Body of pancreas (tissue), 4 donors: ENCODE data around the gene ELAPOR1. TPM values are rescaled to one million over a fixed set of nuclear protein-coding genes. Genes with fewer than 3 reads are reported as not detected.
A peak's percentile ranks its signal among the peaks of the same experiment; 100 is the strongest.

Experiments
- ATAC-seq: fragments of 150-250 bp; one replicate; pipeline ENCODE4 v1.9.1; 2016
- DNase-seq, 4 donors: peaks; one replicate each; pipeline ENCODE4 v3.0.0-alpha.2; 2019
- H3K27ac ChIP-seq, 4 donors: fragments of 200-600 bp; sonication (generic); 1 replicate in 3 of 4; 2 replicates in 1 of 4; pipeline versions ENCODE4 v1.5.1 to v1.6.1; 2016 to 2019; ENCODE audit warnings: mild to moderate bottlenecking in 1 of 4, mixed read lengths in 1 of 4, moderate library complexity in 1 of 4
- H3K27me3 ChIP-seq, 2 donors: fragments of 200-600 bp; sonication (generic); one replicate each; pipeline ENCODE4 v1.6.0; 2016; ENCODE audit warnings: mild to moderate bottlenecking in 1 of 2
- H3K36me3 ChIP-seq, 2 donors: fragments of 200-600 bp; sonication (generic); replicated peaks in 1 of 2; 2 replicates each; pipeline ENCODE4 v1.5.1; 2016; ENCODE audit warnings: low read depth in 2 of 2; ENCODE audit not compliant: insufficient read depth in 1 of 2
- H3K4me1 ChIP-seq: fragments of 200-600 bp; sonication (generic); one replicate; pipeline ENCODE4 v1.6.0; 2016
- H3K4me3 ChIP-seq, 2 donors: fragments of 200-600 bp; sonication (generic); 1 replicate in 1 of 2; 2 replicates in 1 of 2; pipeline ENCODE4 v1.5.1; 2016 to 2019
- H3K9me3 ChIP-seq, 3 donors: fragments of 200-600 bp; sonication (generic); 1 replicate in 2 of 3; 2 replicates in 1 of 3; pipeline ENCODE4 v1.5.1; 2016
- CTCF ChIP-seq, 7 experiments: fragments of 450-650 bp in 4 of 7; fragments of 200-600 bp in 3 of 7; sonication (generic) in 3 of 7; IDR thresholded peaks; one replicate each; pipeline ENCODE4 v1.5.1; 2016 to 2019; ENCODE audit warnings: antibody characterized with exemption in 7 of 7
- POLR2A ChIP-seq, 3 donors: fragments of 450-650 bp; IDR thresholded peaks; one replicate each; pipeline ENCODE4 v1.6.1; 2016; ENCODE audit warnings: antibody characterized with exemption in 3 of 3, mild to moderate bottlenecking in 2 of 3
- WGBS, 2 donors: methylation state at CpG; one replicate each; pipeline ENCODE4 v1.1.5; 2017; 5-methylcytosine and 5-hydroxymethylcytosine counted together
- intact Hi-C: fragments of 100-400 bp; cut with DNase I; formaldehyde crosslinking; loops from one replicate; pipeline ENCODE4 v1.15.1; 2023
- total RNA-seq, 2 donors: library from RNA; depleted of rRNA; stranded (reverse); fragments of >200 nt; gene quantifications; one replicate each; pipeline ENCODE4 v1.1.0, GENCODE V29; 2016

Gene ELAPOR1
- total RNA-seq, 2 donors from 2014 or later, result 84.7 to 135 TPM

- Histone ChIP-seq H3K4me3 (no peak overlapping the region), H3K9me3 (no peaks in the 10 kb centered on the region), H3K4me1 (peaks cover 28% of the 10 kb centered on the region), H3K27me3 (no peaks in the 10 kb centered on the region), H3K36me3 (no peaks in the 10 kb centered on the region), H3K27ac (no peak overlapping the region)
- TF ChIP-seq CTCF (IDR thresholded peaks at IDR 0.05), result no peak
- no peak for TF ChIP-seq POLR2A (IDR thresholded peaks at IDR 0.05)
- intact Hi-C loops, result no loop called here
- 61 to 77% methylated on average over 5 of the region's 5 CpGs for WGBS, 2 donors
- no peak for ATAC-seq
- DNase-seq, result no peak
Measured at GRCh38 chr1:109111386-109112055, 2.4 kb upstream of the ELAPOR1 start.

GRCh38 chr1:109112056-109112651 is 1.8 kb upstream of the ELAPOR1 start:
- intact Hi-C loops, result no loop called here
- Histone ChIP-seq H3K36me3 (no peaks in the 10 kb centered on the region), H3K27ac (no peak overlapping the region), H3K4me1 (peaks cover 35% of the 10 kb centered on the region), H3K9me3 (no peaks in the 10 kb centered on the region), H3K4me3 (no peak overlapping the region), H3K27me3 (no peaks in the 10 kb centered on the region)
- ATAC-seq (no peak), DNase-seq (no peak)
- WGBS, 2 donors, result 30 to 36% methylated on average over 8 to 10 of the region's 10 CpGs
- TF ChIP-seq POLR2A (IDR thresholded peaks at IDR 0.05) (no peak), CTCF (IDR thresholded peaks at IDR 0.05) (peak in 1 of 7 experiments; percentile 3)

- intact Hi-C loops, result no loop called here
- Histone ChIP-seq H3K4me1 (peaks cover 41% of the 10 kb centered on the region), H3K27me3 (no peaks in the 10 kb centered on the region), H3K36me3 (no peaks in the 10 kb centered on the region), H3K27ac (peak overlapping the region in 1 of 4 donors; percentile 55), H3K9me3 (no peaks in the 10 kb centered on the region), H3K4me3 (no peak overlapping the region)
- peak; percentile 80 for ATAC-seq
- TF ChIP-seq CTCF (IDR thresholded peaks at IDR 0.05), result peak; percentile 89 to 98 (median 93)
- TF ChIP-seq POLR2A (IDR thresholded peaks at IDR 0.05), result no peak
- DNase-seq, result peak; percentile 90 to 93 (median 92)
- WGBS, 2 donors, result 15 to 67% methylated on average over 15 to 31 of the region's 31 CpGs
Measured at GRCh38 chr1:109112652-109113285, 1.1 kb upstream of the ELAPOR1 start.

- H3K4me1 ChIP-seq, result peaks cover 53% of the 10 kb centered on the region
- 2 to 5% methylated on average over 10 to 12 of the region's 12 CpGs for WGBS, 2 donors
- no peaks in the 10 kb centered on the region for H3K27me3 ChIP-seq
- intact Hi-C loops, result no loop called here
- ATAC-seq (no peak), DNase-seq (peak in 2 of 4 donors; percentile 32 to 41)
- no peak for TF ChIP-seq CTCF (IDR thresholded peaks at IDR 0.05)
- peak in 2 of 3 donors; percentile 30 to 41 for TF ChIP-seq POLR2A (IDR thresholded peaks at IDR 0.05)
- H3K4me3 ChIP-seq, result peak overlapping the region; percentile 18 to 19
- H3K9me3 ChIP-seq, result no peaks in the 10 kb centered on the region
- H3K36me3 ChIP-seq, result no peaks in the 10 kb centered on the region
- H3K27ac ChIP-seq, result peak overlapping the region; percentile 18 to 86 (median 62)
Measured at GRCh38 chr1:109114342-109114674, 393 bp downstream of the ELAPOR1 start.
